ENCODE results near the gene MYO5B.

- TF ChIP-seq POLR2A (IDR thresholded peaks at IDR 0.05), result no peak
- no peak for TF ChIP-seq CTCF (IDR thresholded peaks at IDR 0.05)
Measured at GRCh38 chr18:50076277-50076676, 118.7 kb downstream of the MYO5B start.
